ENCODE data around the gene SLX4IP.

Gene SLX4IP

GRCh38 chr20:10557685-10558084 lies 122.6 kb downstream of the SLX4IP start:
- H3K4me3 ChIP-seq (replicated peaks; ENCODE audit: low read depth, low read length): no peak overlapping the region
- TF ChIP-seq CTCF (IDR thresholded peaks at IDR 0.05; ENCODE audit: low read depth, low read length, missing control alignments): no peak
- no peak for DNase-seq (ENCODE audit: extremely low read depth, low read depth)

GRCh38 chr20:10558635-10559187 lies 123.6 kb downstream of the SLX4IP start:
- peak; percentile 71 for DNase-seq (ENCODE audit: extremely low read depth, low read depth)
- no peak for TF ChIP-seq CTCF (IDR thresholded peaks at IDR 0.05; ENCODE audit: low read depth, low read length, missing control alignments)
- no peak overlapping the region; the same call in 1 of the 2 replicates for H3K4me3 ChIP-seq (replicated peaks; ENCODE audit: low read depth, low read length)

GRCh38 chr20:10559266-10559665 lies 124.2 kb downstream of the SLX4IP start:
- no peak for DNase-seq (ENCODE audit: extremely low read depth, low read depth)
- H3K4me3 ChIP-seq (replicated peaks; ENCODE audit: low read depth, low read length): no peak overlapping the region
- TF ChIP-seq CTCF (IDR thresholded peaks at IDR 0.05; ENCODE audit: low read depth, low read length, missing control alignments): no peak

- no peak overlapping the region for H3K4me3 ChIP-seq (replicated peaks; ENCODE audit: low read depth, low read length)
- no peak for TF ChIP-seq CTCF (IDR thresholded peaks at IDR 0.05; ENCODE audit: low read depth, low read length, missing control alignments)
- DNase-seq (ENCODE audit: extremely low read depth, low read depth): no peak
Measured at GRCh38 chr20:10560686-10561085, 125.6 kb downstream of the SLX4IP start.

GRCh38 chr20:10561302-10561701 lies 126.2 kb downstream of the SLX4IP start:
- no peak for DNase-seq (ENCODE audit: extremely low read depth, low read depth)
- no peak overlapping the region for H3K4me3 ChIP-seq (replicated peaks; ENCODE audit: low read depth, low read length)
- TF ChIP-seq CTCF (IDR thresholded peaks at IDR 0.05; ENCODE audit: low read depth, low read length, missing control alignments): no peak

- DNase-seq (ENCODE audit: extremely low read depth, low read depth): no peak
- H3K4me3 ChIP-seq (replicated peaks; ENCODE audit: low read depth, low read length): no peak overlapping the region
- TF ChIP-seq CTCF (IDR thresholded peaks at IDR 0.05; ENCODE audit: low read depth, low read length, missing control alignments): no peak
Measured at GRCh38 chr20:10562899-10563298, 127.8 kb downstream of the SLX4IP start.

- no peak for DNase-seq (ENCODE audit: extremely low read depth, low read depth)
- H3K4me3 ChIP-seq (replicated peaks; ENCODE audit: low read depth, low read length): no peak overlapping the region
- no peak for TF ChIP-seq CTCF (IDR thresholded peaks at IDR 0.05; ENCODE audit: low read depth, low read length, missing control alignments)
Measured at GRCh38 chr20:10563935-10564492, 128.9 kb downstream of the SLX4IP start.
